GM19397 (cell line): ENCODE measurements around the gene FOXP1.

Experiments
- ATAC-seq: cut with Tn5 transposase; IDR thresholded peaks from one replicate; pipeline ENCODE4 v1.9.1; 2021; ENCODE audit warnings: mild to moderate bottlenecking, moderate library complexity; ENCODE audit not compliant: unreplicated experiment

Gene FOXP1

DNA sequence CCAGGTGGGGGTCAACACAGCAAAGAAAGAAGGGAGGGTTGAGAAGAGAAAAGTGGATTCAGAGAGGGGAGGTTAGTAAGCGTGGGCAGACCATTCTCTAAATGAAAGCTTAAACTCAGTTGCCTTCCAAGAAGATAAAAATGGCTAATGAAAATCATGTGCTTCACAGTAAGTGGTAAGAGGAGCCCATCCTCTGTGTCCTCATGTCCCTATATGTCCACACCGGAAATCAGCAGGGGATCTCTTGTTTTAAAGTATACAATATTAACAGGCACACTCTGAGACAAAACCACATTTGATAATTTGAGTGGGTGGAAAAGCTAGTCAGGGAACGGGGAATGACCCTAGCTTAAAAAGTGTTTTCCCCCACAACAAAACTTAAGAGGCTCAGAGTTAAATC lies 4.4 kb upstream of the FOXP1 start:
- no peak for ATAC-seq

DNA sequence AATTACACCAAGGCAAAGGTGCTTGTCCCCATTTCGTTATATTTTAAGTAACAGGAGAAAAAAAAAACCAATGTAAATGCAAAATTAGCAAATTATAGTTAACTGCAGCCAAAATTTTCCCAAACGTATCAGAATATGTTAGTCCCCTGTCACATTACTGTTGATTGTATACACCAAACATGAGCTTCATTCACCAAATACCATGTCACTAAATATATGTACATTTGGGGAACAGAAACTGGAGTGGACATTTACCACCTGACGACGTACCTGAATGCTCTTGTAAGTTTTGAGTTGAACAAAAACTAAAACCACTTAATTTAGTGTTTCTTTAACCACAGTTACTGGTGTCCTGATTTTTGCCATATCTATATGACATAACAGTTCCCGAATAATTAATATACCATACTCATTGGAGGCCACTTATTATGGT lies 3.3 kb upstream of the FOXP1 start:
- ATAC-seq, result no peak

DNA sequence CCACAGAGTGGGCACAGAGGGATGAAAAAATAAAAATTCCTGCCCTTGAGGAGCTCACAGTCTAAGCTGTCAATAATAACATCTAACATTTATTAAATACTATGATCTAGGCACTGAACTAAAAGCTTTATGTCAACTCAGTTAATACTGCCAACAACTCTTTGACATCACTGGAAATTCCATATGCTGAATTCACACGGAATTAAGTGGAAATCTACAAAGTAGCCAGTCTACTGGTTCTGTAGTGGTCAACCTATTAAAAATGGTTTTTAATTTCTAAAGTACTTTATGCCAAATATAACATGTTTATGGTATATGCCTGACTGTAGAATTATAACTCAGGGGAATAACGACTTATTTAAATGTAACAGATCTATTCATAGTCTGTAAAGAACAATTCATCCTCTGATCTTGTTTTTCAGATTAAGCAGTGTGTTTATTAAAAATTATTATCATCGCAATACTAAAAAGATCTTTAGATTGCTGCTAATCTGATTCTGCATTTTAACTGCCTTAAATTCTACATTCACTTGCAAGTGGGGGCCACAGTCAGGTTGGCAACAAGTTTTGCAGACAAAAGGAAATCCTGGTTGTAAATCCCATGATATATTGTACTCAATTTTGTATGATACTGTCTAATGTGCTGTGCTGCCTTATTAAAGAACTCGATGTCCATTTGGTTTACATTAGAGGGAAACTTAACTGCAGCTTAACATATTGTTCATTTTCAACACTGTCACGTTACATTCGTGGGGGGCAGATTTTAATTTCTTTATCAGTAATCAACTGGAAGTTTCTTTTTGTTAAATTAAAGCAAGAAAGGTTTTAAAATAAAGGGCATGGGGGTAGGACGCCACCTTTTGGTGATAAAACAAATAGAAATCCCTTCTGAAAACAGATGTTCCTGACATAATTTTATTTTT lies 2.6 kb upstream of the FOXP1 start:
- ATAC-seq, result no peak

DNA sequence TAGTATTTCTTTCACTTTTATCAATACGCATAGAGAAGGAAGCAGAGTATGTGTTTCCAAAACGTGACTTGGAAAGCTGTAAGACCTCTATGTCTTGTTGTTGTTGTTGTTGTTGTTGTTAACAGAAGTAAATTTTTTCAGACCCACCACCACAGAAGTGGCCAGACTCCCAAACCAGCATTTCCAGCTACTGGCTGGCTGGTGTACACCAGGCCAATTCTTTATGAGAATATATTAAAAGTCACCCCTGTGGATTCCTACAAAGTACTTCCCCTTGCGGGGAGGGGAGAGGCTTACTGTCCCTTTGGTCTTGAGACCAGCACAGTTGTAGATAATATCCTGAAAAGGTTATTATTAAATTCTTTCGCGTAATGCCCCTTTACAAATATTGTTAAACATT lies 1.6 kb upstream of the FOXP1 start:
- no peak for ATAC-seq

DNA sequence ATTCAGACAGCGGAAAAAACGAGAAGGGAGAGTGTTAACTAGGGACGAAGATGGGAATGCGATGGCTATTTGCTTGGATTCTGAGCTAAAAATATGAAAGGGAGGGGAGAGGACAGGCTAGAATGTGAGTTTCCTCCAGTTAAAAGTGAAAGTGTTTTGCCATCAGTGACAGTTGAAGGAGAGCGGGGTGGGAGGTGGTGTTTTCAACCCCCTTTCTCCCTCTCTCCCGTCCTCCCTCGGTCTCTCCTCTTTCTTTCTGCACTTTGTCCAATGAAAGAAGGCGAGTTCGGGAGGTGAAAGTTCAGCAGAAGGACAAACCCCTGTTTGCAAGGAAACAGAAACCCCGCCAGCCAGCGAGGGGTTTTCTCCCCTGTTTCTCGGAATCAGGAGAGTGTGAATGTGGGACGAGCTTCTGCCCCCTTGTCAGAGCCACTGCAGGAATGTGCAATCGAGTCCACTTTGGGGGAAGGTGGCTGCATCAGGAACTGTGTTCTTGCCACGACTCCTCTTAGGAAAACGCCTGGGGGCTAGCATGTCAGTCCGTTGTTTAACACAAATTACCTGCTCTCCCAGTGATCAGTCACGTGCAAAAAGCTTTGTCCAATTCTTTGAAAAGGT lies 975 bp upstream of the FOXP1 start:
- ATAC-seq, result no peak

DNA sequence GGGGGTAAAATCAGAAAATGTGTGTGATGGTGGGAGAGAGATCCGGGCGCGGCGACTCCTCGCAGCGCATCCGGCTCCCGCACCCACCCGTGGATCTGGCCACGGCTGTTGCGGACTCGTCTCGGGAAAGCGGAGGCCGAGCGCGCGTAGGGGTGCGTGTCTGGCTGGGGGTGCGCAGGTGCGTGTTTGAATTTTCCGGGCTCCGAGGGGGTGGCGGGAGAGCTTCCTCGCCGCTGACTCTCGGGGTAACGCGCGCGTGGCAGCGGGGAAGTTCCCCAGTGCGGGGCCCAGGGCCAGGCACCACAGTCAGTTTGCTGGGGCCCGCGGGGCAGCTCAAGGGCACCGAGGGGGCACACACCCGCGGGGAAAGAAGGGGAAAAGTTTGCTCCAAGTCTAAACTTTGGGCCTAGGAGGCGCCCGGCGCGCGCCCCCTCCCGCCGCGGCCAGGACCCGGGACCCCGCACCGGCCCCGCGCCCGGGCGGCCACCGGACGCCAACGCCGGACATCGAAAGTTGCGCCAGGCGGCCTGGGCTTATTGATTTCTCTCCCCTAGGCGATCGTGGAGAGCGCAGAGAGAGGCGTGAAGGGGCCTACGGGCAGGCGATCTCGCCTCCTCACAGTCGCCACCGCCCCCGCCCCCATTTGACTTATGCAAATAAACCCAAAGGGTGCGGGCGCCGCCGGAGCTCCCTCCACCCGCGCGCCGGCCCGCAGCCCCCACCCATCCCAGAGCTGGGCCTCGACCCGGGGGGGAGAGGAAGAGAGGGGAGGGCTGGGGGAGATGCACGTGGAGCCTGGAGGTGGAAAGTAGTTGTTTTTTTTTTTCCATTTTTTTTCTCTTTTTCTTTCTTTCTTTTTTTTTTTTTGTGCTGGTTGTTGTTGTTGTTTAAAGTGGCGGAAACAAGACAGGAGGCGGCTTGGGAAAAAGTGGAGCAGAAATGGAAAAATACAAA lies 639 bp downstream of the FOXP1 start:
- no peak for ATAC-seq

DNA sequence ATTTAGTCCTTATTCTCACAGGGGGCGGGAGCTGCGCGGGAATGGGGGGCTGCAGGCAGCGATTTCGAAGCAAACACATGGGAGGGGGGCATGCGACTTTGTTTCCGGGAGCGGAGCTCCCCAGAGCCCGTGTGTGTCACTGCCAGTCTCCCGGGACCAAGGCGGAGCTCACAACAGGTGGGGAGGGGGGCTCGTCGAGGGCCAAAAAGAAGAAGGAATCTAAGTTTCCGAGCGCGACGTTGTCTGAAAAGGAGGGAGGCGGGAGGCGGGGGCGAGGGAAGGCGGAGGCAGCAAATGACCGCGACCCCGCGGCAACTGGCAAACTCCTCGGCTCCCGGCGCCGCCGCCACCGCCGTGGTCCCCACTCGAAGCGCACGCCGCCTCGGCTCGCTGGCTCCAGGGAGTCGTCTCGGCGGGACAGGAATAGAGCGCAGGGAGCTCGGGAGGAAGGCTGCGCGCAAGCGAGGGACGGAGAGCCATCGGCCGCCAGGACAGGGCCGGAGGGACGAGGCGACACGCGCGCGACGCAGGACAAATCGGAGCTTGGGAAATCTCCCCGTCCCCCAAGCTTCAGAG lies 1.4 kb downstream of the FOXP1 start:
- no peak for ATAC-seq

DNA sequence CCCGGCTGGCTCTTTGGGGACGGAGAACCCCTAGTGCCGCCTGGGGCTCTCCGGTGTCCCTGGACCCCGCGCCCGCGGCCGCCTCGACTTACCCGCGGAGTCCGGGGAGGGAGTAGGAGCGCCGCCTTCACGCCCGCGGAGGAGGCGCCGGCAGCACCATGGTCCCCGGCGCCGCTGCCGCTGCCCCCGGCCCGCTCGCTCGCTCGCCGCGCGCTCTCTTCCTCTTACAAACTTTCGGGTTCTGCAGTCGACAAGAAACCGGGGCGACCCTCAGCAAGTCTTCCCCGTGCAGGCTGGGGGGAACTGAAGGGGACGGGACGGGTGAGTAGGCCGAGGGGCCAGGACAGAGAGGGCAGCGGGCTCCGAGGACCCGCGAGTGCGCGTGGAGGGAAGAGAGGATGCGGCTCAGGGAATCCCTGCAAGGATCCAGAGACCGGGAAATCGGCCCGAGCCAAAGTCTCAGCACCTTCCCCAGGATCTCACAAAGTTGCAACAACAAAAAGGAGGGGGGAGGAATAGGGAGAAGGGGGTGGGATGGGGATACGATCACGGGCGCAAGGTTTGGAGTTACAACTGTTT lies 2.0 kb downstream of the FOXP1 start:
- no peak for ATAC-seq

DNA sequence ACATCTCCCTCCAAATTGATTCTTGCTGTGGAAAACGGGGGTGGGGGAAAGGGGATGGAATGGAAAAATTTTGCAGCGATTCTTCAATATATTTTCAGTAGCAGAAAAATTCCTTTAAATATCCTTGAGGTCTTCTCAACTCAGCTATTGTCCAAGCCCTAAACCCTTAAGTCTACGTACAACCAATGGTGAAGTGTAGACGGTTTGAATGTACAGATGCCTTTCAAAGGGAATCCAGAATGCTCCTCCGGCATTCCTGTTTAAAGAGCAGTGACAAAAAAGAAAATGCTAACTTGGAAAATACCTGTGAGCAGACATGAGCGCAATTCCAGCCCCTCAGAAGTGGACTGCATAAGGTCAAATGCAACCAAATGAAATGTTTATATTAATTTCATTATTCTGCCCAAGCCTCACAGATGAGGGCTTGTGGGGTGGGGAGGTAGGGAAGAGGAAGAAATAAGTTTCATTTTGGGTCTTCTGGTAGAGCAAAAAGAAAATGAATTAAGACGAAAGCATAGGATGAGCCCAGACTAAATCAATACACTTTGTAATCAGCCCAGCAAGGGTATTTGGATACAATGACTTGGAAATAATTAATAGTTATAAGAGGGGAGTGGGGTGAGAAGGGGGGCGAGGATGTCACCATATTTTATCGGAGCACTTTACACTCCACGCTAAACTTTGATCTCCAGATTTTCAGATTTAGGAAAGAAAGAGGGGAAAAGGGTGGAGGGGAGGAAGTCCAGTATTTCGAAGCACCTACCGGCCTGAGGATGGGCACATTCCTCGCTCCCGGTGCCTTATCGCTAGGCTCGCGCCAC lies 2.7 kb downstream of the FOXP1 start:
- no peak for ATAC-seq

DNA sequence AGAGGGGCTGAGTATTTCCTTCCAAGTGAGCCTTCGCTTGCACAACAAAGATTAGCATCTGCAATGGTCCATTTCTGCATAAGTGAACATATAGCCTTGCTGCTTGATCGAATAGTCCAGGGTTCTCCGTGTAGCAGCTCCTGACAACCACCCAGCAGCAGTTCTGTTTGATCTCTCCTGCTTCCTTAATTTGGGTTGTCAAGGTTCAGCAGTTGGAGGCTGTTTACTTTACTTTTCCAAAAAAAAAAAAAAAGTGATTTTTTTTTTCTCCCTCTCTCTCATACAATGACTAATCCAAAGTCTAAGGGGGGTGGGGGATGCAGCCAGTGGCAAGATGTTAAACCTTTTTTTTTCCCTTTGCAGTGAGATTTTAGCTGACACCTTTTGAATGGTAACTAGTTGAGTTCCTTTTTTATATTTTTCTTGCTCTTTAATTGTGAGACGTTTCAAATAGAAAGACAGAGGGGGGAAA lies 3.6 kb downstream of the FOXP1 start:
- ATAC-seq, result no peak

DNA sequence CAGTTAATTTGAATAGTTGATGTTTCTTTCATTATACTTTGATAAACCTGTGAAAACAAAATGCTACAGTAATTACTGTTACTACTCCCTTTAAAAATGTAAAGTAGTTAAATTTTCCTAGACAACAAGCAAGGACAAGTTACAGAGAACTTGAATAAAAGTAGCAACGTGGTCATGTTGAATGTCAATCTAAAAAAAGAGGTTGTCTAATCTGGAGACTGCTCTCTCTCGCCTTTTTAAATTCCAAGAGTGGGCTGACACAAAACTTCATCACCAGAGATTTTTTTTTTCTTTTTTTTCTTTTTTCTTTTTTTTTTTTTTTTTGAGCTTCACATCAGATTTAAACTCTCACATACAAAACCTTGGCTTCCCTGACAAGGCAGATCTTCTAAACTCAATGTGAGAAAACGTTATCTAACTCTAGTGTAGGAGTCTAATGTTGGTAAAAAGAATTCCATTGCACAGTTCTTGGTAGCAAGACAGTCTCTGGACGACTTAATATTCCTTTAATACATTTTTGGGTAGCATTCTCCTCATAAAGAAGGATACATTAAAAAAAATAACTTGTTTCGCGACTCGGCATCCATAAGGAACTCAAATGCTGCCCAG lies 4.1 kb downstream of the FOXP1 start:
- ATAC-seq, result no peak

DNA sequence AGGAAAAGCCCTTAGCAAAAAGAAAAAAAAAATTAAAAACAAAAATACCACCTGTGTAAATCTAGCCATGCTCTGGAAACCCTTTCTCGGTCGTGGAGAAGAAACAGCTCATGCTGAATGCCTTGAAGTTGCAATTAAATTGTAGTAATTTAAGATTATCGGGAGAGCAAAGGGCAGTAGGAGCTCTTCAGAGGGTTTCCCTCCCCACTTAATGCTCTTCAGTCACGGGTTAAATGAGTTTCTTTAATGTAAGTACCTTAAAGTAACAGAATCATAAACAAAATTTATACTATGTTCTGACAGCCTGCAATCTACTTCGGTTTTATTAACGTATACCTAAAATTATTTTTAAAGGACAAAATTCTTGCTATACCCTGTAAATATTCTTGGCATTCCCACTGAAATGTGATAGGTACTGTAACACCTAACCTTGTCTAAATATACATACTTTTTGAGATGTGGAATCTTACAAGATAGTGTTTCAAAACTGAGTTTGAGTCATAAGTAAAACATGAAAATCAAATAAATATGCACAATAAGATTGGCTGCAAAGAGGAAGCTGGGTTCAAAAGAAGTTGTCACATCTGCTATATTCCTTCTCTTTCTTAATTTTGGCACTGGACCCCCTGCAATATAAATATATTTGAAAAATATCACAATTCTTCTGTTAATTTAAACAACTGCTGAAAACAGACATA lies 5.3 kb downstream of the FOXP1 start:
- no peak for ATAC-seq

DNA sequence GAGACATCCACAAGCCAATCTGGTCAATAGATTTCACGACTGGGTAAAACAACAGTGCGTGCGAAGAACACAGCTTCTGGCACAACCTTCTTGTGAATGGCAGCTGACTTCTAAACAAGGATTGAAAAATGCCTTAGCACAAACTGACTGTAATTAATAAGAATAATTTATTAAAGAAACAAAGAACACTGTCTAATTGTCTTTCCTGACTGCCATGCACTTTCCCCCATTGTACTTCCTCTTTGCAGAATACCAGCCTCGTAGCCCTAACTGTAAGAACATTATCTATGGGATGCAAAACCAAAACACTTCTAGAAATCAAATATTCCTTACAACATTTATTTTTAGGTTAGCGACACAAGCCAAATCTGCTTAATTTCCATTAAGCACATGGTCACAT lies 6.5 kb downstream of the FOXP1 start:
- ATAC-seq, result no peak

DNA sequence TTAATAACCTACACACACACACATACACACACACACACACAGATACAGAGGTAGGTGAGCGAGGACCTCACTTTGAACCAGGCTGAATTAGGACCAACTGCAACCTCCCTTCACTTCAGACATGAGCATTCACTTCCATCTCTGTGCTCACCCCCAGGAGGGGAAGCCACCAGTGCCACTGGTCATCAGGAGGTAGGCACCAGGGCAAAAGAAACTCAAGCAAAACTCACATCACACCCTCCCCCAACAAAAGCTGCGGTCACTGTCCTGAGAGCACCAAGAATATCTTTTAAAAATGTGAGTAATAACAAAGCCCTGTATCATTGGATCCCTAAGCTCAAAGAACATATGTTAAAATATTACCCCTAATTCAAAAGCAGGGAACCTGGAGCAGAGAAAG lies 8.1 kb downstream of the FOXP1 start:
- no peak for ATAC-seq

DNA sequence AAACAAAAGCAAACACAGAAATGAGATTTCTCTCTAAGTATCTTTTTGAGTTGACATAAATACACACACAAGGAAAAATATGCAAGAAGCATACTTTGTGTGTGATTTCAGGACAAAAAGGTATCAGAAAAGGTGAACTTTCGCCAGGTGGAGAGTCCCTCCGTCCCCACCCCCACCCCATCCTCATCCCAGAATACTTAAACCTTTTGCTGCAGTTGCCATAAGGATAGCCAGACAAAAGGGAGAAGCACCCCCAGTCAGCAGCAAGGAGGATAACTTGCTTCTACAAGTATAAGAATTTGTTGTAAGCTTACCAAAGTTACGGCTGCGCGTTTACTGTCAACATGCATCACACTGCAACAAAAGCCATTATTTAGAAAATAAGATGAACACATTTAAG lies 10.3 kb downstream of the FOXP1 start:
- ATAC-seq, result no peak

DNA sequence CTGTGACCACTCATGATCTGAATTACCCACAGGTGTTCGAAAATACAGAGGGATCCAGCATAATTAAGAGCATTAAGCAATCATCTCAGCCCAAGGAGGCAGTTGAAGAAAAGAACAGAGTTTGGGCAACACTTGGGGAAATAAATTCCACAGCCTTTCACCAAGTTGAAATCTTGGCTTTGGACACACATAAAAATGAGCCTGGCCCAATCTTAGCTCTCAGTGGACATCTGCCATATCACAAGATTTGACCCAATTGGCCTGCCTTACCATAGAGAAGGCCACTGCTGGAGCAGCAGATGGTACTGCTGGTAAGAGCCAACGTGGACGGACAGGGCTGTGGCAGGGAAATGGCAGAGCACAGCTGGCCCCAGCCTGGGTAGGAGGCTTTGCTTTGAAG lies 13.0 kb downstream of the FOXP1 start:
- ATAC-seq, result no peak

DNA sequence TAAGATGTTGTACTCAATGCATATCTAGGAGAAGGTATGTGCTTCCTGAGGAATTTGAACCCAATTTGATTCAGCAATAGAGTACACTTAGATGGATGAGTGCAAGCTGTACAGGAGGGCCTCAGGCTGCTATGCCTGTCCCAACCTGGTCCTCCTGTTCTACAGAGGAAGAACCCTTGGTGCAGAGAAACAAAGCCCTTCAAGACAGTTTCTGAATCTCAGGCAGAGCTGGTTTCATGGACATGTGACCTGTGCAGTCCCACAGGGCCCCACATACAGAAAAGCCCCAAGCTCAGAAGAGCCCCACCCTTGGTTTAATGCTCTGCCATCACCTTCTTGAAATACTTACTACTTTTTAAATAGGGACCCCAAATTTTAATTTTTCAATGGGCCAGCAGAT lies 15.3 kb downstream of the FOXP1 start:
- ATAC-seq, result no peak

DNA sequence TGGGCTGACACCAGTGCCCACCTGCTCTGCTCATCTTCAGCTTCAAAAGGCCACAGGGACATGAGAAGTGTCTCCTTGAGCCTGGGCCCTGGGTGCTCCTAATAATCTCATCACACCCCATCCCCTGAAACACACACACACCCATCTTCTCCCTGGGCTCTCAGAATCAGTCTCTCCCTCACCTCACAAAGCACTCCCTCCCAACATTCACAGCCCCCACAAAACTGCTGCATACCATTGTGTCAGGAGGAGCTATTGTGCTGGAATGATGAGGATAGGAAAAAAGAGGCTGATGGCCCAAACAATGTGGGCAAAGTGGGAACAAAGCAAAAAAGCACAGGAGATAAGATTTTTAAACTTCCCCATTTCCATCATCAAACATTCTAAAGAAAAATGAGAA lies 16.8 kb downstream of the FOXP1 start:
- ATAC-seq, result no peak

DNA sequence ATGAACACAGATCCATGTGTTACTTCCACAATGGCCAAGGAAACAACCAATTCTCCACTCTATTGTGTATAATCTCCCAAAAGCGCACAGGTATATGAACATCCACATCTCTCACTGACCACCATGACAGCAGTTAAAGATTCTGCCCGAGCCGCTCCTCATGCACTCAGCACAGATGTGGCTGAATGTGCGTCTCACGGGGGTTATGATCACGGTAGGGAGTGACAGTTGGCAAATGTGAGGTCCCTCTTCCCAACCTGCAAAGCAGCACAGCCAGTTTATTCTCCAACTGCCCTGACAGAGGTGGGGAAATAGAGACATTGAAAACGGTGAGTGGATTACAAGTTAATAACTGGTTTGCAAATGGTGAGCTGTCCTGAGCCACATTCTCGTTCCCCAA lies 17.6 kb downstream of the FOXP1 start:
- ATAC-seq, result no peak
